ENCODE results near the gene RPL27A. TPM values are rescaled to one million over a fixed set of nuclear protein-coding genes. Genes with fewer than 3 reads are reported as not detected.

Gene RPL27A
- total RNA-seq, 1 donor from 2014 or later = 1,116 TPM

GRCh38 chr11:8654503-8654902, 28.1 kb upstream of the RPL27A start:
- Histone ChIP-seq H3K27ac (no peak overlapping the region), H4K20me1 (ENCODE audit: low read depth) (no peaks in the 10 kb centered on the region), H3K9ac (no peak overlapping the region), H3K9me3 (ENCODE audit: low read depth) (no peaks in the 10 kb centered on the region), H3K36me3 (no peaks in the 10 kb centered on the region), H3K27me3 (no peaks in the 10 kb centered on the region), H3K79me2 (ENCODE audit: low read depth) (no peaks in the 10 kb centered on the region), H3F3A (ENCODE audit: low read depth) (no peaks in the 10 kb centered on the region), H3K4me2 (no peak overlapping the region), H3K4me1 (peaks cover 17% of the 10 kb centered on the region), H2AFZ (replicated peaks) (no peak overlapping the region), H3K4me3 (no peak overlapping the region)
- Mint-ChIP-seq H3K4me1 (peaks cover 23% of the 10 kb centered on the region), H3K4me3 (no peak overlapping the region), H3K27me3 (ENCODE audit: insufficient read depth, low read depth) (peaks cover 7% of the 10 kb centered on the region), H3K27ac (no peak overlapping the region), H3K36me3 (no peaks in the 10 kb centered on the region), H3K9me3 (no peaks in the 10 kb centered on the region)
- DNase-seq (ENCODE audit: low spot score) = no peak
- no peak for TF ChIP-seq EZH2phosphoT487 (IDR thresholded peaks at IDR 0.05)
- TF ChIP-seq EZH2 (IDR thresholded peaks at IDR 0.05) = no peak
- TF ChIP-seq, protein P1, sequence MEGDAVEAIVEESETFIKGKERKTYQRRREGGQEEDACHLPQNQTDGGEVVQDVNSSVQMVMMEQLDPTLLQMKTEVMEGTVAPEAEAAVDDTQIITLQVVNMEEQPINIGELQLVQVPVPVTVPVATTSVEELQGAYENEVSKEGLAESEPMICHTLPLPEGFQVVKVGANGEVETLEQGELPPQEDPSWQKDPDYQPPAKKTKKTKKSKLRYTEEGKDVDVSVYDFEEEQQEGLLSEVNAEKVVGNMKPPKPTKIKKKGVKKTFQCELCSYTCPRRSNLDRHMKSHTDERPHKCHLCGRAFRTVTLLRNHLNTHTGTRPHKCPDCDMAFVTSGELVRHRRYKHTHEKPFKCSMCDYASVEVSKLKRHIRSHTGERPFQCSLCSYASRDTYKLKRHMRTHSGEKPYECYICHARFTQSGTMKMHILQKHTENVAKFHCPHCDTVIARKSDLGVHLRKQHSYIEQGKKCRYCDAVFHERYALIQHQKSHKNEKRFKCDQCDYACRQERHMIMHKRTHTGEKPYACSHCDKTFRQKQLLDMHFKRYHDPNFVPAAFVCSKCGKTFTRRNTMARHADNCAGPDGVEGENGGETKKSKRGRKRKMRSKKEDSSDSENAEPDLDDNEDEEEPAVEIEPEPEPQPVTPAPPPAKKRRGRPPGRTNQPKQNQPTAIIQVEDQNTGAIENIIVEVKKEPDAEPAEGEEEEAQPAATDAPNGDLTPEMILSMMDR (IDR thresholded peaks at IDR 0.05) = no peak

DNA sequence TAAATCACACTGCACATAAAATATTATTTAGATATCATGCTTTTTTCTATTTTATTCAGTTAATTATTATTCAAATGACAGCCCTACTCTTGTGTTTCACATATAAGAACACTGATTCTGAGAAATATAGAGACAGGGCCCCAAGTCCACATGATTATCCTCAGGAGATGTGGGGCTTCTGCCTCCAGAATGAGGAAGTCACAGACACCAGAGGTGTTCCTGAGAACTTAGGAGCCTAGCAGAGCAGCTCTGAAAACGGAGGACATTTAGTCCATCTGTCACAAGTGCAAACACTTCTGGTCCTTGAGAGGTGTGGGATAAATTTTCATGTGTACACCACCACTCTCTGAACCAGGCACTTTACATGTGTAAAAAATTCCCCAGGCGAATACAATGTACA, 26.3 kb upstream of the RPL27A start:
- no peak overlapping the region for H3K9ac ChIP-seq
- H3K27me3 ChIP-seq = no peaks in the 10 kb centered on the region
- H3K9me3 ChIP-seq (ENCODE audit: low read depth) = no peaks in the 10 kb centered on the region
- Mint-ChIP-seq H3K4me3 (no peak overlapping the region), H3K27me3 (ENCODE audit: insufficient read depth, low read depth) (peaks cover 7% of the 10 kb centered on the region), H3K27ac (peak overlapping the region; percentile 52), H3K4me1 (peaks cover 34% of the 10 kb centered on the region), H3K9me3 (no peaks in the 10 kb centered on the region), H3K36me3 (no peaks in the 10 kb centered on the region)
- H3F3A ChIP-seq (ENCODE audit: low read depth) = peaks cover 2% of the 10 kb centered on the region
- no peak overlapping the region for H3K4me2 ChIP-seq
- TF ChIP-seq EZH2phosphoT487 (IDR thresholded peaks at IDR 0.05) = no peak
- TF ChIP-seq EZH2 (IDR thresholded peaks at IDR 0.05) = no peak
- TF ChIP-seq, protein P1 (IDR thresholded peaks at IDR 0.05) = no peak
- peaks cover 18% of the 10 kb centered on the region for H3K4me1 ChIP-seq
- H2AFZ ChIP-seq (replicated peaks) = no peak overlapping the region
- H3K27ac ChIP-seq = no peak overlapping the region
- no peaks in the 10 kb centered on the region for H3K79me2 ChIP-seq (ENCODE audit: low read depth)
- H4K20me1 ChIP-seq (ENCODE audit: low read depth) = no peaks in the 10 kb centered on the region
- H3K4me3 ChIP-seq = no peak overlapping the region
- no peaks in the 10 kb centered on the region for H3K36me3 ChIP-seq
- no peak for DNase-seq (ENCODE audit: low spot score)

- no peaks in the 10 kb centered on the region for H3K9me3 Mint-ChIP-seq
- H3K9me3 ChIP-seq (ENCODE audit: low read depth) = no peaks in the 10 kb centered on the region
- H3F3A ChIP-seq (ENCODE audit: low read depth) = peaks cover 5% of the 10 kb centered on the region
- H2AFZ ChIP-seq (replicated peaks) = no peak overlapping the region
- TF ChIP-seq, protein P1 (IDR thresholded peaks at IDR 0.05) = no peak
- no peak for TF ChIP-seq EZH2 (IDR thresholded peaks at IDR 0.05)
- H3K27me3 ChIP-seq = no peaks in the 10 kb centered on the region
- DNase-seq (ENCODE audit: low spot score) = peak; percentile 38
- no peaks in the 10 kb centered on the region for H3K79me2 ChIP-seq (ENCODE audit: low read depth)
- no peaks in the 10 kb centered on the region for H3K36me3 Mint-ChIP-seq
- H3K4me3 Mint-ChIP-seq = no peak overlapping the region
- no peak overlapping the region for H3K4me3 ChIP-seq
- peaks cover 46% of the 10 kb centered on the region for H3K4me1 Mint-ChIP-seq
- no peak overlapping the region for H3K27ac ChIP-seq
- no peak overlapping the region for H3K9ac ChIP-seq
- H3K27me3 Mint-ChIP-seq (ENCODE audit: insufficient read depth, low read depth) = peaks cover 10% of the 10 kb centered on the region
- no peaks in the 10 kb centered on the region for H3K36me3 ChIP-seq
- no peaks in the 10 kb centered on the region for H4K20me1 ChIP-seq (ENCODE audit: low read depth)
- peaks cover 31% of the 10 kb centered on the region for H3K4me1 ChIP-seq
- peak overlapping the region; percentile 7 for H3K4me2 ChIP-seq
- H3K27ac Mint-ChIP-seq = peak overlapping the region; percentile 83
Observed at GRCh38 chr11:8658321-8659057, 24.1 kb upstream of the RPL27A start.

Measured in neural progenitor cell (in vitro differentiated cells).